ENCODE measurements around the gene ID1.
"Not testable (repeated sequence)": the region's sequence is repeated elsewhere in the genome, so short reads cannot be mapped to it uniquely, and the experiment has no call there.

Gene ID1

GRCh38 chr20:31573555-31574321, 31.4 kb upstream of the ID1 start:
- no peak for DNase-seq

DNA sequence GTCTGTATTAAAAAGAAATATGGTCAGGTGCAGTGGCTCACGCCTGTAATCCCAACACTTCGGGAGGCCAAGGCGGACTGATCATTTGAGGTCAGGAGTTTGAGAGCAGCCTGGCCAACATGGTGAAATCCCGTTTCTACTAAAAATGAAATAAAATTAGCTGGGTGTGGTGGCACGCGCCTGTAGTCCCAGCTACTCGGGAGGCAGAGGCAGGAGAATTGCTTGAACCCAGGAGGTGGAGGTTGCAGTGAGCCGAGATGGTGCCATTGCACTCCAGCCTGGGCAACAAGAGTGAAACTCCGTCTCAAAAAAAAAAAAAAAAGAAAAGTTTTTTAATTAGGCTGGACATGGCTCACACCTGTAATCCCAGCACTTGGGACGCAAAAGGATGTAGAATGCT, 30.1 kb upstream of the ID1 start:
- DNase-seq = not testable (repeated sequence)

GRCh38 chr20:31576751-31577150, 28.3 kb upstream of the ID1 start:
- DNase-seq = no peak

DNA sequence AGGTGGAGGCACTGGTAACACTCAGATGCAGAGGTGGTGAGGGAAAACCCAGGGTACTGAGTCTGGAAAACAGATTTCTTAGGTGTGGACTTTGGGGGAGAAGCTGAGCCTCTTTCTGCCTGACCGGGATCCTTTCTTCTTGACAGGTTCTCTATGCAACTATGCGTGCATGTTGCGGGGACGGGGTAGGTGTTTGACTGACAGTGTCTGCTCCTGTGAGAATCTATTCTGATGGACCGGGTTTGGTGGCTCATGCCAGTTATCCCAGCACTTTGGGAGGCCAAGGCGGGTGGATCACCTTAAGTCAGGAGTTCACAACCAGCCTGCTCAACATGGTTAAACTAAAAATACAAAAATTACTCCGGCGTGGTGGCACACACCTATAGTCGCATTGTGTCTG, 27.9 kb upstream of the ID1 start:
- DNase-seq = no peak

DNA sequence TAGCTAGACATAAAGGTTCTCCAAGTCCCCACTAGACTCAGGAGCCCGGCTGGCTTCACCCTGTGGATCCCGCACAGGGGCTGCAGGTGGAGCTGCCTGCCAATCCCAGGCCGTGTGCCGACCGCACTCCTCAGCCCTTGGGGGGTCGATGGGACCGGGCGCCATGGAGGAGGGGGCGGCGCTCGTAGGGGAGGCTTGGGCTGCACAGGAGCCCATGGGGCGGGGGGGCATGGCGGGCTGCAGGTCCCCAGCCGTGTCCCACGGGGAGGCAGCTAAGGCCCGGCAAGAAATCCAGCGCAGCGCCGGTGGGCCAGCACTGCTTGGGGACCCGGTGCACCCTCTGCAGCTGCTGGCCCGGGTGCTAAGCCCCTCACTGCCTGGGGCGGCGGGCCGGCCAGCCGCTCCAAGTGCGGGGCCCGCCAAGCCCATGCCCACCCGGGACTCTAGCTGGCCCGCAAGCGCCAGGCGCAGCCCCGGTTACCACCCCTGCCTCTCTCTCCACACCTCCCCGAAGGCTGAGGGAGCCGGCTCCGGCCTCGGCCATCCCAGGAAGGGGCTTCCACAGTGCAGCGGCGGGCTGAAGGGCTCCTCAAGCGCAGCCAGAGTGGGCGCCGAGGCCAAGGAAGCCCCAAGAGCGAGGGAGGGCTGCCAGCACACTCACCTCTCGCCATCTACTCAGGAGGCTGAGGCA, 26.5 kb upstream of the ID1 start:
- DNase-seq = no peak

- no peak for DNase-seq
Measured at GRCh38 chr20:31579245-31579644, 25.8 kb upstream of the ID1 start.

GRCh38 chr20:31579941-31580651, 25.0 kb upstream of the ID1 start:
- not testable (repeated sequence) for DNase-seq

- DNase-seq = no peak
Measured at GRCh38 chr20:31580706-31581105, 24.4 kb upstream of the ID1 start.

DNA sequence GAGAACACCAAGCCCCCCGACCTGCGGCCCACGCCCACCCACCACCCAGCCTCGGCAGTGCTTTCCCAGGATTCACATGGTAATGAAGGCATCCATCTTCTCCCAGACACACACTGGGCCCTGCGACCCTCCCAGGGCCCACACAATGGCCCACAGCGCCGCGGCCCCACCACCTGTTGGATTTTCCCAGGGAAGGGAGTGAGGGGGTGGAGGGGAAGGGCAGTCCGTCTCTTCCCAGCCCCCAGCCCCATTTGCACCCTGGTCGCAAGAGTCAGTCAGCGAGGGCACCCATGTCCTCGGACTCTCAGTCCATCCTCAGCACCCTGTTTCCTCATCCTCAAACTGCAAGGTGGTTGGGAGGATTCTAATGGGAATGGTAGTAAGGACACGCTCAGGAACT, 23.7 kb upstream of the ID1 start:
- DNase-seq = no peak

DNA sequence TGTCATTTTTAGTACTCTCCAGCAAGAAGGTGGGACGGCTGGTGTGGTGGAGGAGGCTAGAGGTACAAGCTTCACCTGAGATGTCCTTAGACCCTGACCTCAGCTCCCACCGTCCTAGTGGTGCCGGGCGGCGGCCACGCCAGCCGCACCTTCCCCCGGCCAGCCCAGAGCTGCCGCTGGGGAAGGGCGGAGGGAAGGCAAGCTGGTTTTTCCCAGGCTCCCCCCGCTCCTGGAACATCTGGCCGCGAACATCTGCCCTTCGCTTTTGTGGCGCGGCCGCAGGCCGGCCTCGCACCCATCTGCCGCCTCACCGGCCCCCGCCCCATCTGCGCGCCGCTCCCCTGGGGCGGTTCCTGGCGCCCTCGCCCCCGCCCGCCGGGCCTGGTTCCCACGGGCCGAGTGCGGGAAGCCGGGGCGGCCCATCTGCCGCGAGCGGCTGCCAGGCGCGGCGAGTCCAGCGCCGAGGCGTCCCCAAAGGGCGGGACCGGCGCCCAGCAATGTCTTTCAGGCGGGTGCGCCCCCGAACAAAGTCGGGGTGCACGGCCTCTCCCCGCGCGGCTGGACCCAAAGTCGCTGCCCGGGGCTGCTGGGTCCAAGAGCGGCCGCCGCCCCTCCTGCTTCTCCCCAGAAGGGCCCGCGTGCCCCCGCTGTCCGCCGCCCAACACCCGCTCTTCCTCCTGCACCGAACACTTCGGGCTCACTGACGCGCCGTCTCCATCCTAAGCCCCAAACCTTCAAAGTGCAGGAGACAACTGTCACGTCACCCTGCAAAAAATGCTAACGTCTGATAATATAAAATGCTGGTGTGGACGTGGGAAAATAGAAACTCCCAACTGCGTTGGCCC, 17.3 kb upstream of the ID1 start:
- DNase-seq = peak; percentile 46

DNA sequence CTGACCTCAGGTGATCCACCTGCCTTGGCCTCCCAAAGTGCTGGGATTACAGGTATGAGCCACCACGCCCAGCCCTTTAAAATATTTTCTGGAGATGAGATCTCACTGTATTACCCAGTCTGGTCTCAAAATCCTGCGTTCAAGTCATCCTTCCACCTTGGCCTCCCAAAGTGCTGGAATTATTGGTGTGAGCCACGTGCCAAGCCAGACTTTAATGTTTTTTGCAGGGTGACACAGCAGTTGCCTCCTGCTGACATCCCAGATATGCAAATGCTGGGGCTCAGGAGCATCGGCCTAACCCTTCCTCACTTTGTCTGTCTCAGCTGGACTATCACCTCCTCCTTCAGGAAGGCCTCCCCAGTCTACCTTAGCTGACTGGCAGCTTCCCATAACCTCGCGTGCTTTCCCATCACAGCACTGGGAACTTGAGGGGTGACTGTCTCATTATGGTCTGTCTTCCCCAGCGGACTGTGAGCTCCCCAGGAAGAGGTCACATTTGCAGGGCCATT, 14.3 kb upstream of the ID1 start:
- DNase-seq = no peak

GRCh38 chr20:31593221-31594001, 11.7 kb upstream of the ID1 start:
- DNase-seq = peak; percentile 95

GRCh38 chr20:31594002-31594557, 11.0 kb upstream of the ID1 start:
- no peak for DNase-seq

DNA sequence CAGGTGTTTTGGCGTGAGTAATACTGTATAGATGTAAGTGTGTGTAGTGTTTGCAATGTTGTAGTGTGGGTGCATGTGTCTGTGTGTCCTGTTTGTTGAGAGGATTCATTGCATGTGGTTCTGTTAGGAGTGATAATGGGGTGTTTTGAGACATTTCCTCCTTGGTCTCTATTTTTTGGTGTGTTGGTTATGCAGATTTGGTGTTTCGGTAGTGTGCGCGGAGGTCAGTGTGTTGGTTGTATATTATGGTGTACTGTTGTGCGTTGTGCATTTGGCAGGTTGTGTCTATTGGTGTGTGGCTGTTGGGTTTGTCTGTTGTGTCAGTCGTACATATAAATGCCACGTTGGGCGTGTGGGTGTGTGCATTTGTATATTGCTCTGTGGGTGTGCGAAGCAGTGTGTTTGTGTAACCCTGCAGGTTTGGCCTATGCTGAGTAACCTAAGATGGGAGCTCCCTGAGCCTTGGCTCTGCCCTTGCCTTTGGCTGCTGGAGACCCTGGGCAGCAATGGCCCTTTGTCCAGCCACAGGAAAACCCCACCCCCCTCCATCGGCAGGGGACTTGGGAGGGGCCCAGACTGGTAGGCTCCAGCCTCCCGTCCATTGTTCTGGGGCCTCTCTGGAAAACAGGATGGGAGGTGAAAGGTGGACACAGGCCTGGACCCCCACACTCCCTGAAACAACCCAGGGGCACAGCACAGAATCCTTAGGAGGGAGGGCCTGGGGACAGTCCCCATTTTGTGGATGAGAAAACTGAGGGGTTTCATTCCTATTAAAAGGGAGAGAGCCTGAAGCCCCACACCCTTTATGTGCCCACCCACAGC, 10.3 kb upstream of the ID1 start:
- DNase-seq = no peak

GRCh38 chr20:31595380-31595653, 9.8 kb upstream of the ID1 start:
- DNase-seq = no peak

DNA sequence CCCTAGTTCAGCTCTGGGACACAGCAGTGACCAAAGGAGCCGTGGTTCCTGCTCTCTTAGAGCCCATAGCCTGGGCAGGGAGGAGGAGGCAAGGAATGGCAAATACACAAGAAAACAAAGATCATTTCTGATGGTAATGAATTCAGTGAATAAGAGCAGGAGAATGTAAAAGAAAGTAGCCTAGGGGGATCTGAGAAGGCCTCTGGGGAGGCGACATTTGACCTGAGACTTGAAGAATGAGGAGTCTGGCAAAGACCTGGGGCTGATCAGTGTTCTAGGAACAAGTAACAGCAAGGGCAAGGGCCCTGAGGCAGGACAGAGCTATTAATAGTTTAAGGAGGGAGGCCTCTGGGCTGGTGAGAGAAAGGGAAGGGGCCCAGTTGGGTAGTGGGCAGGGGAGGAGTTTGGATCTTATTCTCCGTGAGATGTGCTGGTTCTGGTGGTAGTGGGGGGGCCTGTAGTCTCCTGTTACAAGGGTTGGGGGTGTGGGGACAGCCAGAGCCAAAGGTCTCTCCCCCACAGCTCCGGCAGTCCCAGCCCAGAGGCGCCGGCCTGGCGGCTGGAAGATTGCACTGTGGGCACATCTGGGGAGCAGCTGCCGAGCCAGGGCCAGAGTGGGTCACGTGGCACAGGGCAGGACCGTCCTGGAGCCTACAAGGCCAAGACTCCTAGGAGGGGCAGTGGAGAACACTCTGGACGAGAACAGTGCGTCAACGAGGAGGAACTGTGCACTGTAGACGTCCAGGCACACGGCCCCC, 9.3 kb upstream of the ID1 start:
- DNase-seq = peak; percentile 99

GRCh38 chr20:31596412-31596715, 8.7 kb upstream of the ID1 start:
- not testable (repeated sequence) for DNase-seq

- DNase-seq = no peak
Measured at GRCh38 chr20:31596831-31597480, 8.1 kb upstream of the ID1 start.

DNA sequence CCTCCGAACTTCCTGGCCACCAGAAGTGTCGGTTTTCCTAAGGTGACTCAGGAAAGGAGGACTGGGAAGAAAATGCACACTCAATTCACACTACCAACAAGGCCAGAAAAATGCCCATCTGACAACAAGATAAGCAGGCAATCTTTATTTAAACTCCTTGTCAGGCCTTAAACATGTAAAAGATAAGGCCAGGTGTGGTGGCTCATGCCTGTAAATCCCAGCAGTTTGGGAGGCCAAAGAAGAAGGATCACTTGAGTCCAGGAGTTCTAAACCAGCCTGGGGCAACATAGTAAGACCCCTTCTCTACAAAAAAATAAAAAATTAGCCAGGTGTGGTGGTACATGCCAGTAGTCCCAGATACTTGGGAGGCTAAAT, 7.6 kb upstream of the ID1 start:
- DNase-seq = no peak

GRCh38 chr20:31602431-31602778, 2.7 kb upstream of the ID1 start:
- no peak for DNase-seq
